WTC11 (cell line): Measurements from ENCODE around the gene TBC1D1. TPM values are rescaled to one million over a fixed set of nuclear protein-coding genes. Genes with fewer than 3 reads are reported as not detected.

ENCODE experiments used
- ATAC-seq: fragments of 200-7000 bp; cut with Tn5 transposase; 2 replicates; pipeline ENCODE4 v1.10.0; 2021; ENCODE audit warnings: mild to moderate bottlenecking, moderate library complexity
- CTCF ChIA-PET: fragments of 300-600 bp; sonication (Branson Sonifier 250); formaldehyde crosslinking; loops from one replicate; lab custom pipeline; 2021; ENCODE audit warnings: antibody characterized with exemption; lab: Charles Lee
- POLR2A ChIA-PET: fragments of 350-600 bp; sonication (Branson Sonifier 250); formaldehyde crosslinking; loops from one replicate; lab custom pipeline; 2021; ENCODE audit warnings: antibody characterized with exemption; lab: Charles Lee
- DNase-seq: peaks from one replicate; pipeline ENCODE4 v3.0.0; 2021; ENCODE audit warnings: low spot score
- H3K27ac Mint-ChIP-seq: 2 replicates; pipeline ENCODE4 v1.8.0; 2021; ENCODE audit warnings: mixed read lengths
- H3K27me3 Mint-ChIP-seq: 2 replicates; pipeline ENCODE4 v1.8.0; 2021; ENCODE audit warnings: low read depth, mild to moderate bottlenecking, moderate library complexity, mixed read lengths
- H3K36me3 Mint-ChIP-seq: 2 replicates; pipeline ENCODE4 v1.8.0; 2021; ENCODE audit warnings: mixed read lengths
- H3K4me1 Mint-ChIP-seq: 2 replicates; pipeline ENCODE4 v1.8.0; 2022; ENCODE audit warnings: mixed read lengths
- H3K4me3 Mint-ChIP-seq: 2 replicates; pipeline ENCODE4 v1.8.0; 2021; ENCODE audit warnings: mild to moderate bottlenecking, moderate library complexity, mixed read lengths
- H3K9me3 Mint-ChIP-seq: 2 replicates; pipeline ENCODE4 v1.8.0; 2021; ENCODE audit warnings: mixed read lengths
- AFF4 ChIP-seq: sonication (generic); formaldehyde crosslinking; IDR thresholded peaks from 2 replicates; pipeline ENCODE4 v1.8.1; 2023; ENCODE audit warnings: mild to moderate bottlenecking, missing genetic modification reagents, borderline replicate concordance
- FOXP1 ChIP-seq: sonication (generic); formaldehyde crosslinking; IDR thresholded peaks from 2 replicates; pipeline ENCODE4 v1.8.0; 2022; ENCODE audit warnings: missing genetic modification reagents, mild to moderate bottlenecking, moderate library complexity, borderline replicate concordance
- GABPB1 ChIP-seq: sonication (generic); formaldehyde crosslinking; IDR thresholded peaks from 2 replicates; pipeline ENCODE4 v1.8.1; 2023; ENCODE audit warnings: mild to moderate bottlenecking, missing genetic modification reagents
- GRHL2 ChIP-seq: fragments of 250-450 bp; sonication (Bioruptor Pico); IDR thresholded peaks from 2 replicates; pipeline ENCODE4 v1.8.0; 2022; ENCODE audit warnings: mild to moderate bottlenecking, moderate library complexity; ENCODE audit not compliant: insufficient replicate concordance, severe bottlenecking
- IRF1 ChIP-seq: sonication (generic); formaldehyde crosslinking; IDR thresholded peaks from 2 replicates; pipeline ENCODE4 v1.8.0; 2023; ENCODE audit warnings: missing genetic modification reagents
- NFATC4 ChIP-seq: fragments of 250-450 bp; sonication (Bioruptor Pico); IDR thresholded peaks from 2 replicates; pipeline ENCODE4 v1.9.0; 2021; ENCODE audit warnings: mild to moderate bottlenecking
- NFYB ChIP-seq: sonication (generic); formaldehyde crosslinking; conservative IDR thresholded peaks from 2 replicates; pipeline ENCODE4 v1.8.0; 2022; ENCODE audit warnings: low read depth, missing genetic modification reagents
- PREB ChIP-seq: sonication (generic); formaldehyde crosslinking; IDR thresholded peaks from 2 replicates; pipeline ENCODE4 v1.8.1; 2022; ENCODE audit warnings: mild to moderate bottlenecking, missing genetic modification reagents, moderate library complexity, borderline replicate concordance
- SMAD4 ChIP-seq: sonication (generic); formaldehyde crosslinking; IDR thresholded peaks from 2 replicates; pipeline ENCODE4 v1.8.0; 2022; ENCODE audit warnings: mild to moderate bottlenecking, missing genetic modification reagents
- USF2 ChIP-seq: sonication (generic); formaldehyde crosslinking; IDR thresholded peaks from 2 replicates; pipeline ENCODE4 v1.8.1; 2023; ENCODE audit warnings: mild to moderate bottlenecking, missing genetic modification reagents, moderate library complexity
- ZMAT4 ChIP-seq: fragments of 250-450 bp; sonication (Bioruptor Pico); IDR thresholded peaks from 2 replicates; pipeline ENCODE4 v1.9.0; 2021; ENCODE audit warnings: mild to moderate bottlenecking
- ZNF425 ChIP-seq: fragments of 250-450 bp; sonication (Bioruptor Pico); conservative IDR thresholded peaks from 2 replicates; pipeline ENCODE4 v1.9.0; 2021; ENCODE audit warnings: mild to moderate bottlenecking
- total RNA-seq: library from RNA; stranded (reverse); gene quantifications from 3 replicates; pipeline ENCODE4 v1.2.3, GENCODE V29; 2021
- TF ChIP-seq, protein P1 (sequence below): fragments of 250-450 bp; sonication (Bioruptor Pico); IDR thresholded peaks from 2 replicates; pipeline ENCODE4 v1.9.0; 2021; ENCODE audit warnings: mild to moderate bottlenecking, borderline replicate concordance
- TF ChIP-seq, protein P2 (sequence below): fragments of 200-600 bp; IDR thresholded peaks from 2 replicates; pipeline ENCODE4 v1.8.0; 2022; ENCODE audit warnings: antibody characterized with exemption

Gene TBC1D1
- total RNA-seq, 1 experiment from 2014 or later, result 134 TPM

DNA sequence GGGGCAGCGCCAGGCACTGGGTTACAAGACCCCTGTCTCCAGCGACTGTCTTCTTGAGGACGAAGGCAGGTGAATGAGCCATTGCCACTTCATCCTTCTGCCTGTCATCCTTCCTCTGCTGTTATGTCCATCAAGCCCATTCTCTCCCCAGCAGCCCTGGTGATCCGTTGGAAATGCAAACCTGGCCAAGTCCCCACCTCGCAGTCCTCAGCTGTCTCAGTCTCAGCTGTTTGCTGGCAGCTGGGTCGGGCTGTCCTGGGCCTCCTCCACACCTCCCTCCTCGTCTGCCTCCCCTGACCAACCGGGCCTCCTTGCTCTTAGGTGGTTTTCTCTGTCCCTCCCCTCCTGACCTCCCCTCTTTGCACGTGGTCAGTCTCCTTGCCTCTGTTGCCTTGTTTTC, 107.3 kb downstream of the TBC1D1 start (continued):
- no peak for TF ChIP-seq PREB (CRISPR knock-in tag)
- no peak for TF ChIP-seq ZNF425 (CRISPR knock-in tag)
- TF ChIP-seq ZMAT4 (CRISPR knock-in tag), result no peak

DNA sequence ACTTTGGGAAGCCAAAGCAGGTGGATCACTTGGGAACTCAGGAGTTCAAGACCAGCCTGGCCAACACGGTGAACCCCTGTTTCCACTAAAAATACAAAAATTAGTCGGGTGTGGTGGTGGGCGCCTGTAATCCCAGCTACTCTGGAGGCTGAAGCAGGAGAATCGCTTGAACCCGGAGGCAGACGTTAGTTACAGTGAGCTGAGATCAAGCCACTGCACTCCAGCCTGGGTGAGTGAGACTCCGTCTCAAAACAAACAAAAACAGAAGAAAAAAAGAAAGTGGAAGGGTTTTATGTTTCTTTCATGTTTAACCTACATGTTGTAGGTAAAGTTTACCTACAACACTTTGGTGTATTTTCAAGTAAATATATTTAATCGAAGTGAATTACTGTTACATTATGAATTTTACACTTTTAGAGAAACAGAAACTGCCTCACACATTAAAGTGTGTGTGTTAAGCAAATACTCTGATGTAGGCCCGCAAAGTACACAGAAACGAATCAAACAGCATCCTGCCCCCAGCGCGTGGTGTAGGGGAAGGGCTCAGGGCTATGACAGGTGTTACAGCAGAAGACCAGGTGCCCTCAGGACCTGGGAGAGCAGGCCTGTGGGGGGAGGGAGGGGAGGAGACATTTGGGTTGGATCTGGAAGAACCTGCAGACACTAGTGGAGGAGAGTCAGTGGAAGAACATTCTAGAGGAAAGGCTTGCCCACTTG, 108.3 kb downstream of the TBC1D1 start:
- Mint-ChIP-seq H3K27ac (no peak overlapping the region), H3K4me1 (peaks cover 73% of the 10 kb centered on the region), H3K9me3 (no peaks in the 10 kb centered on the region), H3K4me3 (no peak overlapping the region), H3K27me3 (no peaks in the 10 kb centered on the region), H3K36me3 (no peaks in the 10 kb centered on the region)
- ChIA-PET POLR2A (no interaction called here), CTCF (no interaction called here)
- ATAC-seq, result no peak; the same call in 1 of the 2 replicates
- DNase-seq, result no peak
- TF ChIP-seq ZNF425 (CRISPR knock-in tag) (no peak), USF2 (no peak), GRHL2 (CRISPR knock-in tag) (no peak), IRF1 (CRISPR knock-in tag) (no peak), SMAD4 (no peak), NFATC4 (CRISPR knock-in tag) (no peak), AFF4 (CRISPR knock-in tag) (no peak), FOXP1 (CRISPR knock-in tag) (no peak), GABPB1 (CRISPR knock-in tag) (no peak), NFYB (CRISPR knock-in tag) (no peak)
- TF ChIP-seq, protein P1, sequence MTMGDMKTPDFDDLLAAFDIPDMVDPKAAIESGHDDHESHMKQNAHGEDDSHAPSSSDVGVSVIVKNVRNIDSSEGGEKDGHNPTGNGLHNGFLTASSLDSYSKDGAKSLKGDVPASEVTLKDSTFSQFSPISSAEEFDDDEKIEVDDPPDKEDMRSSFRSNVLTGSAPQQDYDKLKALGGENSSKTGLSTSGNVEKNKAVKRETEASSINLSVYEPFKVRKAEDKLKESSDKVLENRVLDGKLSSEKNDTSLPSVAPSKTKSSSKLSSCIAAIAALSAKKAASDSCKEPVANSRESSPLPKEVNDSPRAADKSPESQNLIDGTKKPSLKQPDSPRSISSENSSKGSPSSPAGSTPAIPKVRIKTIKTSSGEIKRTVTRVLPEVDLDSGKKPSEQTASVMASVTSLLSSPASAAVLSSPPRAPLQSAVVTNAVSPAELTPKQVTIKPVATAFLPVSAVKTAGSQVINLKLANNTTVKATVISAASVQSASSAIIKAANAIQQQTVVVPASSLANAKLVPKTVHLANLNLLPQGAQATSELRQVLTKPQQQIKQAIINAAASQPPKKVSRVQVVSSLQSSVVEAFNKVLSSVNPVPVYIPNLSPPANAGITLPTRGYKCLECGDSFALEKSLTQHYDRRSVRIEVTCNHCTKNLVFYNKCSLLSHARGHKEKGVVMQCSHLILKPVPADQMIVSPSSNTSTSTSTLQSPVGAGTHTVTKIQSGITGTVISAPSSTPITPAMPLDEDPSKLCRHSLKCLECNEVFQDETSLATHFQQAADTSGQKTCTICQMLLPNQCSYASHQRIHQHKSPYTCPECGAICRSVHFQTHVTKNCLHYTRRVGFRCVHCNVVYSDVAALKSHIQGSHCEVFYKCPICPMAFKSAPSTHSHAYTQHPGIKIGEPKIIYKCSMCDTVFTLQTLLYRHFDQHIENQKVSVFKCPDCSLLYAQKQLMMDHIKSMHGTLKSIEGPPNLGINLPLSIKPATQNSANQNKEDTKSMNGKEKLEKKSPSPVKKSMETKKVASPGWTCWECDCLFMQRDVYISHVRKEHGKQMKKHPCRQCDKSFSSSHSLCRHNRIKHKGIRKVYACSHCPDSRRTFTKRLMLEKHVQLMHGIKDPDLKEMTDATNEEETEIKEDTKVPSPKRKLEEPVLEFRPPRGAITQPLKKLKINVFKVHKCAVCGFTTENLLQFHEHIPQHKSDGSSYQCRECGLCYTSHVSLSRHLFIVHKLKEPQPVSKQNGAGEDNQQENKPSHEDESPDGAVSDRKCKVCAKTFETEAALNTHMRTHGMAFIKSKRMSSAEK, result no peak
- TF ChIP-seq, protein P2, sequence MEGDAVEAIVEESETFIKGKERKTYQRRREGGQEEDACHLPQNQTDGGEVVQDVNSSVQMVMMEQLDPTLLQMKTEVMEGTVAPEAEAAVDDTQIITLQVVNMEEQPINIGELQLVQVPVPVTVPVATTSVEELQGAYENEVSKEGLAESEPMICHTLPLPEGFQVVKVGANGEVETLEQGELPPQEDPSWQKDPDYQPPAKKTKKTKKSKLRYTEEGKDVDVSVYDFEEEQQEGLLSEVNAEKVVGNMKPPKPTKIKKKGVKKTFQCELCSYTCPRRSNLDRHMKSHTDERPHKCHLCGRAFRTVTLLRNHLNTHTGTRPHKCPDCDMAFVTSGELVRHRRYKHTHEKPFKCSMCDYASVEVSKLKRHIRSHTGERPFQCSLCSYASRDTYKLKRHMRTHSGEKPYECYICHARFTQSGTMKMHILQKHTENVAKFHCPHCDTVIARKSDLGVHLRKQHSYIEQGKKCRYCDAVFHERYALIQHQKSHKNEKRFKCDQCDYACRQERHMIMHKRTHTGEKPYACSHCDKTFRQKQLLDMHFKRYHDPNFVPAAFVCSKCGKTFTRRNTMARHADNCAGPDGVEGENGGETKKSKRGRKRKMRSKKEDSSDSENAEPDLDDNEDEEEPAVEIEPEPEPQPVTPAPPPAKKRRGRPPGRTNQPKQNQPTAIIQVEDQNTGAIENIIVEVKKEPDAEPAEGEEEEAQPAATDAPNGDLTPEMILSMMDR, result no peak
